Natural killer cell (primary cell): Measurements from ENCODE around the gene RAPGEF1. TPM values are rescaled to one million over a fixed set of nuclear protein-coding genes. Genes with fewer than 3 reads are reported as not detected.

ENCODE experiments used
- ATAC-seq, 3 donors: fragments of 150-1000 bp in 2 of 3; fragments of 200-7000 bp in 1 of 3; cut with Tn5 transposase; 1 replicate in 1 of 3; 2 replicates in 2 of 3; pipeline ENCODE4 v1.10.0; 2021; ENCODE audit warnings: mild to moderate bottlenecking in 2 of 3, moderate library complexity in 2 of 3
- DNase-seq, 2 donors: peaks; one replicate each; pipeline versions ENCODE4 v3.0.0 to v3.0.0-alpha.2; 2013 to 2021; ENCODE audit warnings: mixed read lengths in 1 of 2
- H3K27ac ChIP-seq: one replicate; pipeline ENCODE4 v1.5.1; 2013; ENCODE audit warnings: mild to moderate bottlenecking, low read length
- H3K27me3 ChIP-seq: one replicate; pipeline ENCODE4 v1.6.1; 2013; ENCODE audit warnings: low read length; ENCODE audit not compliant: control insufficient read depth, insufficient read depth
- H3K36me3 ChIP-seq: one replicate; pipeline ENCODE4 v1.6.1; 2013; ENCODE audit warnings: low read length; ENCODE audit not compliant: control insufficient read depth, insufficient read depth
- H3K4me1 ChIP-seq: one replicate; pipeline ENCODE4 v1.6.1; 2013; ENCODE audit warnings: low read length; ENCODE audit not compliant: control insufficient read depth, insufficient read depth
- H3K4me3 ChIP-seq: one replicate; pipeline ENCODE4 v1.5.1; 2013; ENCODE audit warnings: low read length
- H3K9me3 ChIP-seq: one replicate; pipeline ENCODE4 v1.6.1; 2013; ENCODE audit warnings: low read length; ENCODE audit not compliant: control insufficient read depth, insufficient read depth
- H3K27ac Mint-ChIP-seq, 2 donors: one replicate each; pipeline ENCODE4 v1.8.0; 2022; ENCODE audit warnings: mild to moderate bottlenecking in 2 of 2, mixed read lengths in 2 of 2, moderate library complexity in 1 of 2
- H3K27me3 Mint-ChIP-seq, 2 donors: one replicate each; pipeline ENCODE4 v1.8.0; 2022; ENCODE audit warnings: low read depth in 2 of 2, mixed read lengths in 2 of 2
- H3K36me3 Mint-ChIP-seq: one replicate; pipeline ENCODE4 v1.8.0; 2022; ENCODE audit warnings: mixed read lengths
- H3K4me1 Mint-ChIP-seq, 2 donors: one replicate each; pipeline ENCODE4 v1.8.0; 2022; ENCODE audit warnings: mixed read lengths in 2 of 2
- H3K4me3 Mint-ChIP-seq: one replicate; pipeline ENCODE4 v1.8.0; 2022; ENCODE audit warnings: mild to moderate bottlenecking, moderate library complexity, mixed read lengths
- H3K9me3 Mint-ChIP-seq, 2 donors: one replicate each; pipeline ENCODE4 v1.8.0; 2022; ENCODE audit warnings: mixed read lengths in 2 of 2
- CTCF ChIP-seq: fragments of 200-600 bp; IDR thresholded peaks from one replicate; pipeline ENCODE4 v1.8.0; 2022; ENCODE audit warnings: antibody characterized with exemption
- WGBS: methylation state at CpG from one replicate; pipeline ENCODE4 v1.1.7; 2013; ENCODE audit warnings: missing lambda C conversion rate; ENCODE audit not compliant: insufficient coverage; 5-methylcytosine and 5-hydroxymethylcytosine counted together
- intact Hi-C: fragments of 100-400 bp; cut with micrococcal nuclease; formaldehyde crosslinking; loops from one replicate; pipeline ENCODE4 v1.14.2; 2022
- total RNA-seq, 4 donors: library from RNA; stranded (reverse); fragments of 120-200 nt in 1 of 4; gene quantifications; one replicate each; pipeline versions ENCODE4 v1.2.3 to v1.2.4, GENCODE V29; 2013 to 2022

The RAPGEF1 gene
- total RNA-seq, 3 donors from 2014 or later (not counting 1 experiment from before 2014, with no cell fraction given) = 210 to 224 (median 222) TPM

GRCh38 chr9:131715906-131716305 lies 24.0 kb downstream of the RAPGEF1 start:
- no peak for TF ChIP-seq CTCF
- H3K36me3 Mint-ChIP-seq = no peaks in the 10 kb centered on the region
- H3K27me3 Mint-ChIP-seq = no peaks in the 10 kb centered on the region
- 91% methylated on average over 5 of the region's 5 CpGs for WGBS
- Histone ChIP-seq H3K4me1 (peaks cover 28% of the 10 kb centered on the region), H3K4me3 (no peak overlapping the region), H3K36me3 (peaks cover 13% of the 10 kb centered on the region), H3K27me3 (no peaks in the 10 kb centered on the region), H3K27ac (no peak overlapping the region), H3K9me3 (no peaks in the 10 kb centered on the region)
- no peak overlapping the region for H3K4me3 Mint-ChIP-seq
- peaks cover 83 to 85% of the 10 kb centered on the region in 2 donors for H3K4me1 Mint-ChIP-seq
- H3K9me3 Mint-ChIP-seq = no peaks in the 10 kb centered on the region
- ATAC-seq (no peak), DNase-seq (no peak)
- intact Hi-C loops = no loop called here
- H3K27ac Mint-ChIP-seq = peak overlapping the region; percentile 67 to 87

- no peak for TF ChIP-seq CTCF
- H3K9me3 ChIP-seq = no peaks in the 10 kb centered on the region
- H3K4me3 Mint-ChIP-seq = no peak overlapping the region
- H3K36me3 ChIP-seq = peaks cover 12% of the 10 kb centered on the region
- H3K27ac Mint-ChIP-seq = peak overlapping the region; percentile 67 to 87
- intact Hi-C loops = no loop called here
- H3K27me3 Mint-ChIP-seq = no peaks in the 10 kb centered on the region
- no peaks in the 10 kb centered on the region for H3K9me3 Mint-ChIP-seq
- no peaks in the 10 kb centered on the region for H3K27me3 ChIP-seq
- no peaks in the 10 kb centered on the region for H3K36me3 Mint-ChIP-seq
- DNase-seq (no peak), ATAC-seq (no peak)
- H3K4me3 ChIP-seq = no peak overlapping the region
- 68% methylated on average over 9 of the region's 9 CpGs for WGBS
- H3K4me1 ChIP-seq = peaks cover 26% of the 10 kb centered on the region
- no peak overlapping the region for H3K27ac ChIP-seq
- peaks cover 80 to 83% of the 10 kb centered on the region in 2 donors for H3K4me1 Mint-ChIP-seq
These were observed 25.1 kb downstream of the RAPGEF1 start for GRCh38 chr9:131714821-131715220.

GRCh38 chr9:131714161-131714646 lies 25.7 kb downstream of the RAPGEF1 start:
- H3K36me3 ChIP-seq = peaks cover 12% of the 10 kb centered on the region
- Mint-ChIP-seq H3K4me3 (no peak overlapping the region), H3K36me3 (no peaks in the 10 kb centered on the region), H3K9me3 (no peaks in the 10 kb centered on the region), H3K4me1 (peaks cover 80 to 83% of the 10 kb centered on the region in 2 donors), H3K27me3 (no peaks in the 10 kb centered on the region), H3K27ac (peak overlapping the region; percentile 67 to 87)
- peaks cover 29% of the 10 kb centered on the region for H3K4me1 ChIP-seq
- 97% methylated on average over 9 of the region's 10 CpGs for WGBS
- no peak overlapping the region for H3K4me3 ChIP-seq
- H3K27me3 ChIP-seq = no peaks in the 10 kb centered on the region
- no peak for TF ChIP-seq CTCF
- H3K27ac ChIP-seq = no peak overlapping the region
- intact Hi-C loops = no loop called here
- H3K9me3 ChIP-seq = no peaks in the 10 kb centered on the region
- ATAC-seq (no peak), DNase-seq (no peak)

- H3K36me3 Mint-ChIP-seq = no peaks in the 10 kb centered on the region
- no peaks in the 10 kb centered on the region for H3K27me3 ChIP-seq
- no peaks in the 10 kb centered on the region for H3K27me3 Mint-ChIP-seq
- no peaks in the 10 kb centered on the region for H3K9me3 ChIP-seq
- peaks cover 12% of the 10 kb centered on the region for H3K36me3 ChIP-seq
- 93% methylated on average over 7 of the region's 8 CpGs for WGBS
- H3K27ac Mint-ChIP-seq = peak overlapping the region; percentile 72 to 78
- intact Hi-C loops = no loop called here
- peaks cover 34% of the 10 kb centered on the region for H3K4me1 ChIP-seq
- TF ChIP-seq CTCF = no peak
- no peak overlapping the region for H3K4me3 Mint-ChIP-seq
- no peak overlapping the region for H3K27ac ChIP-seq
- ATAC-seq (no peak), DNase-seq (no peak)
- H3K4me1 Mint-ChIP-seq = peaks cover 75 to 79% of the 10 kb centered on the region in 2 donors
- no peaks in the 10 kb centered on the region for H3K9me3 Mint-ChIP-seq
- H3K4me3 ChIP-seq = no peak overlapping the region
These were observed 26.9 kb downstream of the RAPGEF1 start for GRCh38 chr9:131713016-131713415.
